ENCODE results near the gene WDR43.

Gene WDR43, protein sequence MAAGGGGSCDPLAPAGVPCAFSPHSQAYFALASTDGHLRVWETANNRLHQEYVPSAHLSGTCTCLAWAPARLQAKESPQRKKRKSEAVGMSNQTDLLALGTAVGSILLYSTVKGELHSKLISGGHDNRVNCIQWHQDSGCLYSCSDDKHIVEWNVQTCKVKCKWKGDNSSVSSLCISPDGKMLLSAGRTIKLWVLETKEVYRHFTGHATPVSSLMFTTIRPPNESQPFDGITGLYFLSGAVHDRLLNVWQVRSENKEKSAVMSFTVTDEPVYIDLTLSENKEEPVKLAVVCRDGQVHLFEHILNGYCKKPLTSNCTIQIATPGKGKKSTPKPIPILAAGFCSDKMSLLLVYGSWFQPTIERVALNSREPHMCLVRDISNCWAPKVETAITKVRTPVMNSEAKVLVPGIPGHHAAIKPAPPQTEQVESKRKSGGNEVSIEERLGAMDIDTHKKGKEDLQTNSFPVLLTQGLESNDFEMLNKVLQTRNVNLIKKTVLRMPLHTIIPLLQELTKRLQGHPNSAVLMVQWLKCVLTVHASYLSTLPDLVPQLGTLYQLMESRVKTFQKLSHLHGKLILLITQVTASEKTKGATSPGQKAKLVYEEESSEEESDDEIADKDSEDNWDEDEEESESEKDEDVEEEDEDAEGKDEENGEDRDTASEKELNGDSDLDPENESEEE

DNA sequence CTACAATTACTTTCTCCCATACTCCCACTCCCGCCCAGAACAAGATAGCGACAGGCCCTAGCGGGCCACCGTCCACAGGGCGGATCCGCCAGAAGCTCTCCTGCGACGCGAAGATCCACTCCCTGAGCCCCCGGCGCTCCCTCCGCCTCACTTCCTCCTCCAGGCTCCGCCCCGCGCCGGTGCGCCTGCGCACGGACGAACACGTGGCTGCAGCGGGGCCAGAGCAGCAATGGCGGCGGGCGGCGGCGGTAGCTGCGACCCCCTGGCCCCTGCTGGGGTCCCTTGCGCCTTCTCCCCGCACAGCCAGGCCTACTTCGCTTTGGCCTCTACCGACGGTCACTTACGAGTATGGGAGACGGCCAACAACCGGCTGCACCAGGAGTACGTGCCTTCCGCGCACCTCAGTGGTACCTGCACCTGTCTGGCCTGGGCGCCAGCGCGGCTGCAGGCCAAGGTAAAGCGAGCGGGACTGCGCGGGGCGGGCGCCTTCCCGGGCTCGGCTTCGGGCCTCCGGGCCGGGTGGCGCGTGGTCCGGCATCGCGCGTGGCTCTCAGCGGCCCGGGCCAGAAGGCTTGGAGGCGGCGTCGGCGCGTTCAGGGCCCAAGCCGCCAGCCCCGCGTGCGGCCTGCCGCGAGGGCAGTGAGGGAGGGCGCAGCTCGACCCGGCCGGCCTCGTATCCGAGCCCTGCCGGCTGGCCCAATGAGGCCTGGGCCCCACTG lies at the start of gene WDR43:
TSS of gene WDR43 (plus strand) at position 198 of the 719 bp plus-strand sequence. CDS start at position 230, 32 bp downstream.
- DNase-seq, result peak; percentile 98

DNA sequence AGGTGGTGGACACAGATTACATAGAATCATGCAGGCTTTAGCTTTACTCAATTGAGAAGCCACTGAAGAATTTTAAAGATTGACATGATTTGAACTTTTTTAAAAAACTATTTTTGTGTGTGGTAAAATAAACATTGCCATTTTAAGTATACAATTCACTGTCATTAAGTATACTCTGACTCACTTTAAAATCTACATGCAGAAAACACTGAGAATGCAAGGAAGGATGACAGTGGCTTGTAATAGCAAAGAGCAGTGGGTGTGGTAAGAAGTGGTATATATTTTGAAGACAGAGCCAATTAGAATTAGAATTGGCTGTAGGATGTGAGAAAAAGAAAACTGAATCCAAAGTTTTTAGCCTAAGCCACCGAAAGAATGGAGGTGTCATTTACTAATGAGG lies 39.3 kb upstream of the WDR43 start:
- no peak for DNase-seq

- no peak for DNase-seq
Measured at GRCh38 chr2:28855977-28856376, 38.5 kb upstream of the WDR43 start.

DNA sequence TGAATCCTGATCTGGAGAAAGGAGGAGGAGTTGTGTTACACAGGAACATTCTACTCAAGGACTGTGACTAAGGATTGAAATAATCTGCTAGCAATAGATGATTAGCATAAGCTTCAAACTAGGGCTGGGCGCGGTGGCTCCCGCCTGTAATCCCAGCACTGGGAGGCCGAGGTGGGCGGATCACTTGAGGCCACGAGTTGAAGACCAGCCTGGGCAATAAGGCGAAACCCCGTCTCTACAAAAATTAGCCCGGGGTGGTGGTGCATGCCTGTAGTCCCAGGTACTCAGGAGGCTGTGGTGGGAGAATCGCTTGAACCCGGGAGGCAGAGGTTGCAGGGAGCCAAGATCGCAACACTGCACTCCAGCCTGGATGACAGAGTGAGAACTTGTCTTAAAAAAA lies 25.9 kb upstream of the WDR43 start:
- DNase-seq, result no peak

DNA sequence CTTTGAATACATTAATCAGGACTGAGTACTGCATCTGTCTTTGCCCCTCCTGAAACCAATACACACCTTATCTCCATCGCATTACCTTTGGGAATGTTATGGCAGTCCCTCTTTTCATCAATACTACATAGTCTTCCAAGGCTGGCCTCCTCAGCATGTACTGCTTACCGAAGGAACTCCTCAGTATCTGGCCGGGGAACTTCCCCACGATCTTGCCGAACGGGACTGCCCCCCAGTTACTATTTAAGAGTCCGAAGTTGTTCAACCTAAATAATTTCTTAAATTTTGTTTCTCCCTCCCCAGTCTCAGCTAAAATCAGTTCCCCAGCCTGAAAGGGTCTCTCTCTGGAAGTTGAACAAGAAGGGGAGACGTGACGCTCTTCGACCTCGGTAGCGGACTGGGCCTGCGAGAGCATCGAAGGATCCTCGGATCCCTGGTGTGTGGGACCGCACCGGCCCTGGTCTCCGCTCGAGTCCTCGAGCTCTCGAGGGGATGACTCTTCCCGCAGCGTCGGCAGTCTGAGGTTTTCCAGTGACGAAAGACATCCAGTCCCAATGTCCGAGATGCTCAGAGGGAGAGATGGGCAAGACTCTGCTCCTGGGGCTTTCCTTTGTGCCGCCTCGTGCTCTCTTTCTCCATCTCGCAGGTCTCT lies 24.8 kb upstream of the WDR43 start:
- peak; percentile 67 for DNase-seq

GRCh38 chr2:28870146-28870891 lies 24.1 kb upstream of the WDR43 start, which contains the start of gene TRMT61B:
TSS of gene TRMT61B (minus strand) at chr2:28870309. CDS start at chr2:28870277, 32 bp downstream.
- peak; percentile 97 for DNase-seq

DNA sequence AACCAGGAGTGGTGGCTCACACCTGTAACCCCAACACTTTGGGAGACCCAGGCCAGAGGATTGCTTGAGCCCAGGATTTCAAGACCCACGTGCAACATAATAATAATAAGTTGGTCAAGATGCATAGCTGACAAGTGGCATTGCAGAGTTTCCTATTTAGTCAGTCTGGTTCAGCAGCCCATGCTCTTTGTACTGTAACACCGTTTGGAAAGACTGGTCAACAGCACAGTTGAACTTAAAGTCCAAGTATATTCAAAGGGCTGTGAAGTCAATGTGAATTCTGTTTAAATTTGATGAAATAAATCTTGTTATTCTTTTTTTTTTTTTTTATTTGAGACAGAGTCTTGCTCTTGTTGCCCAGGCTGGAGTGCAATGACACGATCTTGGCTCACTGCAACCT lies 22.8 kb upstream of the WDR43 start:
- peak; percentile 10 for DNase-seq

DNA sequence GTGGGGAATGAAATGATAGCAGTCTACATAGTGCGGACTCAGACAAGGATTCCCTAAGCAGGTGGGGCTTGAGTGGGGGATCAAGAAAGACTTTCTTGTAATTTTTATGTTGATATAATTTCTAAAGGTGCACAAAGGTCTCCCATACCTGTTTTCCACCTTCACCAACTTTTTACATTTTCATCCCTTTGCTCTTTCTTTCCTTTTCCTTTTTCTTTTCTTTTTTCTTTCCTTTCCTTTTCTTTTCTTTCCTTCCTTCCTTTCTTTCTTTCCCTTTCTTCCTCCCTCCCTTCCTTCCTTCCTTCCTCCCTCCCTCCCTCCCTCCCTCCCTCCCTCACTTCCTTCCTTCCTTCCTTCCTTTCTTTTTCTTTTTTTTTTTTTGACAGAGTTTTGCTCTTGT lies 14.3 kb upstream of the WDR43 start:
- no peak for DNase-seq

- DNase-seq, result no peak
Measured at GRCh38 chr2:28893488-28893887, 979 bp upstream of the WDR43 start.

DNA sequence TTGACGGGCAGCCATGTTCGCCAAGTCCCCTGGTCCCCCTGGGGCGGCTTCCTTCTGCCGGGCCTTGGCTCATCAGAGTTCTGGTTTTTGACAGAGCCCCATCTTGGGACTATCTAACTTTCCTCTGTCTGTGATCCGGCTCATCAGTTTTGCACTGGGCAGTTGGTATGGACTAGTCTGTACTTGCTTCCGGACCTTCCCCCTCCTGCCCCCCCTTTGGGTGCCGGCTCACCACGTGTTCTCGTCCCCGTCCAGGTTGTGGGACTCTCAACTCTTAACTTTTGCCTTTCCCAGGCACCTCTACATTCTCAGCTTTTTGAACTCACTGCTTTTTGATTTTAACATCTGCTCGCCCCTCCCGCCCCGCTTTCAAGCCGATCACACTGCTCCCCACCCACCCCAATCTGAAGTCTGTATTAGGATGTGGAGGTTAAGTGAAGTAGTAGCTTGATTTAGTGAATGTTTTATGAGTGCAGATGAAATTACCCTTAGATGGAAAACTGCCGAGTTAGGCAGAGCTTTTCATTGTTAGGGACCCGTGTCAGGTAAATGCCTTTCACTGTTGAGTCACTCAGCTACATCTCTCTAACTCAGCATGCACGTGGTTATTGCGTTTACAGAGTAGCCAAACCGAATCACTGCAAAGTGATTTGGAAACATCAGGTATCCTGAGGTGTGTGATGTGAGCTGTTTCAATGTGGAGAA lies 874 bp downstream of the WDR43 start:
- DNase-seq, result peak; percentile 57

DNA sequence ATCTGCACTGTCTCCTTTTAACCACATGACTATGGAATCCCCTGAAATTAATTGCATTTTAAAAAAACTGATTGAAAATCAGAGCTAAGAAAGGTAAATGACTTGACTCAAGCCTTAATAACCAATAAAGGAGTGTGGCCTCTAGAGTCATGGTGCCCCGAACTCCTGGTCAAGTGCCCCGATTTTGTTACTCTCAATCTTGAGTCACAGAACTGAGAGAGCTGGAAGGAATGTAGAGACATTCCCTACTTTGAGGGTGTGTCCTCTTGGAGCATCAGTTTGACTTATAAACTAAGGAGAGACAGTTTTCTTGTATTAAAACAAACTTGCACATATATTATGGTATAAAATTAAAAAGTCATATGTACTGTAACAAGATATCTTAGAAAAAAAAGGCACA lies 2.4 kb downstream of the WDR43 start:
- no peak for DNase-seq

DNA sequence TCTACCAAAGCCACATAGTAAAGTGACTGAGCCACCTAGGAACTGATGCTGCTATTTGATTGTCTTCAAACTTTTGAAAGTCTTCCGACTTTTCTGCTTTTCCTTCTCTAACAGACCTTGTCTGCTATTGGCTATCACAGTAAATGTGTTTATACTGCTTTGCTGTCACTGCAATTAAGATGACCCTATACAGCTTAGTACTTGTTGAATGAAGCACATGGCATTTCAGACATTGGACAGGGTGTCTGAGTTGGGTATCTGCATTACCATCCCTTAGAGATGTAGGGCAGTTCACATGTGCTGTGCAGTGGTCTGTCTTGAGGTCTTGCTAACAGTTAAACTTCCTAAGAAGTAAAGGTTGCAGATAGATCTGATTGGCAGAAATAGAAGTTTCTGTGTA lies 3.6 kb downstream of the WDR43 start:
- no peak for DNase-seq

GRCh38 chr2:28901202-28901601 lies 6.7 kb downstream of the WDR43 start:
- DNase-seq, result no peak

- DNase-seq, result no peak
Measured at GRCh38 chr2:28901841-28902240, 7.4 kb downstream of the WDR43 start.

- DNase-seq, result no peak
Measured at GRCh38 chr2:28902584-28902983, 8.1 kb downstream of the WDR43 start.

GRCh38 chr2:28904295-28904694 lies 9.8 kb downstream of the WDR43 start:
- peak; percentile 43 for DNase-seq

- no peak for DNase-seq
Measured at GRCh38 chr2:28904802-28905457, 10.5 kb downstream of the WDR43 start.

- no peak for DNase-seq
Measured at GRCh38 chr2:28905533-28905932, 11.1 kb downstream of the WDR43 start.

- no peak for DNase-seq
Measured at GRCh38 chr2:28906376-28906775, 11.9 kb downstream of the WDR43 start.

- DNase-seq, result no peak
Measured at GRCh38 chr2:28906821-28907220, 12.4 kb downstream of the WDR43 start.

DNA sequence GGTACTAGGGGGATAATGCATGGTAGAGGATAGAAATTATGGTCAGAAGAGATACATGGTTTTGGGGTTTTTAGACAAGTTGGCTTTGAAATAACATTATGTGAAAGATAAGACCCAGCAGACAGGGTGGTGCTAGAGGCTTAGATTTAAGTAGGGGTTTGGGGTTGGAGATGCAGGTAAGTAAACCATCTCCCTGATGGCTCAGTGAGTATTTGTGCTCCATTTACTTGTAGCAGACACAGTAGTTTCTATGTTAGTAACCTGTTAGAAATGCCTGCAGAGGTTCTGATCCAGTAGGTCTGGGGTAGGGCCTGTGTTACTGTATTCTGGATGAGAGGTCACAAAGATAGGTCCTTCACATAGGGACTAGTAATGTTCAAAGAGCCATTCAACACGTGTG lies 13.7 kb downstream of the WDR43 start:
- no peak for DNase-seq

All from DMS53 (cell line).